ENCODE results near the gene SRSF9. TPM values are rescaled to one million over a fixed set of nuclear protein-coding genes. Genes with fewer than 3 reads are reported as not detected.

SRSF9 gene
- total RNA-seq, 1 experiment from 2014 or later, result 199 TPM

DNA sequence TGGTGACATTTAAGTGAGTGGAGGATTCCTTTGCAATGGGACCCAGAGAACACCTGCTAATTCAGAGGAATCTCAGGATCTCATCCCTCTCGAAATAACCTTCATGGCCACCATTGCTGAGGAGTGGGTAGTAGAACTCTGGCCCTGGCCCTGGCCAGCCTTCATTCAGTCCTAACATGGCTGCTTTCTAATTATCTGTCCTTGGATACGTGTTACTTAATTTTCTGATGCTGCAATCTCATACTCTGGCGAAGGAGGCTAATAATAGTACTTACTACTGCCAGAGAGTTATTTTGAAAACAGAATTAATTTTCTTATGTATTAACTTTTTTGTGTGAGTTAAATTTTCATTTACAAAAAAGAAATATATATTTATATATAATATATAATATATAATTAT is 43.8 kb downstream of the SRSF9 start:
- Histone ChIP-seq H3K27me3 (replicated peaks) (peaks cover 4% of the 10 kb centered on the region; the same call in 1 of the 2 replicates), H3K9me3 (replicated peaks) (peaks cover 4% of the 10 kb centered on the region; the same call in 1 of the 2 replicates), H3K27ac (no peak overlapping the region), H3K4me1 (replicated peaks) (no peaks in the 10 kb centered on the region), H3K36me3 (no peaks in the 10 kb centered on the region), H3K4me3 (no peak overlapping the region)
- DNase-seq (ENCODE audit: low read depth in 1 of 2, low spot score in 2 of 2), result no peak

DNA sequence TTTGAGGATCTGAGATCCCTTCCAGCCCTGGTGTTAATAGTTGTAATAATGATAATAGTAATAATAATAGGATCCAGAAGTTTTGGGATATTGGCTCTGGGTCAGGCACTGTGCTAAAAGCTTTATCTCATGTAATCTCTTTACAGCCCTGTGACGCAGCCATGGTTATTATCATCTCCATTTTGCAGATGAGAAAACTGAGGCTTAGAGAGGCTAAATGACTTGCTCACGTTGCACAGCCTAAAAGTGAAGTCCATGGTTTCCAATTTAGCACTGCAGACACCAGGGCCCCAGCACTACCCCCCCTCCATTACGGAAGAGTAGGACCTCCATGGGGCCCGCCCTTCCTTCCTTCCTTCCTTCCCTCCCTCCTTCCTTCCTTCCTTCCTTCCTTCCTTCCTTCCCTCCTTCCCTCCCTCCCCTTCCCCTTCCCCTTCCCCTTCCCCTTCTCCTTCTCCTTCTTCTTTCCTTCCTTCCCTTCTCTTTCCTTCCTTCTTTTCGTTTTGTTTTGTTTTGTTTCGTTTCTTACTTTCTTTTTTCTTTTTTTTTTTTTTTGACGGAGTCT is 46.6 kb downstream of the SRSF9 start:
- Histone ChIP-seq H3K4me1 (replicated peaks) (no peaks in the 10 kb centered on the region), H3K36me3 (no peaks in the 10 kb centered on the region), H3K4me3 (no peak overlapping the region), H3K9me3 (replicated peaks) (no peaks in the 10 kb centered on the region), H3K27me3 (replicated peaks) (peaks cover 16% of the 10 kb centered on the region), H3K27ac (no peak overlapping the region)
- DNase-seq (ENCODE audit: low read depth in 1 of 2, low spot score in 2 of 2), result no peak

DNA sequence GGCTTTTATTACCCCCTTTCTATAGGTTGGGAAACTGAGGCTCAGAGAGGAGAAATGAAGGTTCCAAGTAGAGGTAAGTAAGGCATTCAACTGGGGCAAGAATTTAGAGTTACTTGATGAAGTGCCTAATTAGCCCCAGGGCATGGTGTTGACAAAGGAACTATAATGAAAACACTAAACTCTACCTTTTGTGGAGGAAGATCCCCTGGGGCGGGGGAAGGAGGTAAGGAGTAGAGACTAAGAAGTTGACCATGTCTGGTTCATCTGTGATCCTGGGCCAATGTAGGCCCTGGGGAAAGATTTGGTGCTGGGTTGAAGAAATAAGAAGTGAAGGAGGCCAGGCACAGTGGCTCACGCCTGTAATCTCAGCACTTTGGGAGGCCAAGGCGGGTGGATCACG is 47.8 kb downstream of the SRSF9 start:
- no peak for DNase-seq (ENCODE audit: low read depth in 1 of 2, low spot score in 2 of 2)
- Histone ChIP-seq H3K4me1 (replicated peaks) (no peaks in the 10 kb centered on the region), H3K27me3 (replicated peaks) (peaks cover 16% of the 10 kb centered on the region), H3K36me3 (no peaks in the 10 kb centered on the region), H3K9me3 (replicated peaks) (no peaks in the 10 kb centered on the region), H3K27ac (no peak overlapping the region), H3K4me3 (no peak overlapping the region)

DNA sequence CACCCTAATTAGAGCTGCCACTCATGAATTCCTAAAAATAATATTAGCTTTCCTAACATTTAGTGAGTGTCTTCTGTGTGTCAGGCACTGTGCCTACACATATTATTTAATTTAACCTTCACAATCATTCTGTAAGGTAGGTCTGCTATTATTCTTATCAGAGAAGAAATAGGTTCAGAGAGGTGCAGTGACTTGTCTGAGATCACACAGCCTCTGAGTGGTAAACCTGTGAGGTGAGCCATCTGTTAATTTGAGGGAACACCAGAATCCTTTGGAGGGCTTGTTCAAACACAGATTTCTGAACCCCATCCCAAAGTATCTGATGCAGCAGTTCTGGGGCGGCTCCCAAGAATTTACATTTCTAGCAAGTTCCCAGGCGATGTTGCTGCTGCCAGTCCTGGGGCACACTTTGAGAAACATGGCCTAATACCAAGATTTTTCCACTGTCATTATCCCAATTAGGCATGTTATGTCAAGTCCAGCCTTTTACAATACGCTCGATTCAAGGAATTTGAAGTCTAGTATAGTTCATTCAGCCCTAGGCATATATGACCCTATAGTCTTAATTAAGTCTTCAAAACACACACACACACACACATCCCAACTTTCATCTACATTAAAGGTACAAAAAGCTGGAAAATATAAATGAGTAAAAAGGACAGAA is 51.5 kb downstream of the SRSF9 start:
- no peak for DNase-seq (ENCODE audit: low read depth in 1 of 2, low spot score in 2 of 2)
- peaks cover 16% of the 10 kb centered on the region for H3K27me3 ChIP-seq (replicated peaks)

DNA sequence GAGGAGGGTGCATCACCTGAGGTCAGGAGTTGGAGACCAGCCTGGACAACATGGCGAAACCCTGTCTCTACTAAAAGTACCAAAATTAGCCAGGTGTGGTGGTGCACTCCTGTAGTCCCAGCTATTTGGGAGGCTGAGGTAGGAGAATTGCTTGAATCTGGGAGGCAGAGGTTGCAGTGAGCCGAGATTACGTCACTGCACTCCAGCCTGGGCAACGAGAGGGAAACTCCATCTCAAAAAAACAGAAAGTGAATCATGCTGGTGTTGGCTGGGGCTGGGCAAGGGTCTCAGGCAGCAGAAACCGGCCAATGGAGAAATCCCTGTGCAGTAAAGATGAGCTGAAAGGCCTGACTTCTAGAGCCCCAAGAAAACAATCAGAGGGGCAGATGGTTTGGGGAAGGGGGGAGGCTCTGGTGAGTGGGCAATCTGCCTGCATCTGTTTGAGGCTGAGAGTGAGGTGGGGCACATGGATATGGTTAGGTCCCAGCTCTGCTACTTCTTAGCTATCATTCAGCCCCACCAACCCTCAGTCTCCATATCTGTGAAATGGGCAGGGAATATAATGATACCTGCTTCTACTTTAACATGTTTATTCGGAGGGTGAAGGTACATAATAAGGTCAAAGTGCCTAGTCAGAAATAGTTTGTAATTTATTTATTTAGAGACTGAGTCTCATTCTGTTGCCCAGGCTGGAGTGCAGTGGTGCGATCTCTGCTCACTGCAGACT is 52.9 kb downstream of the SRSF9 start:
- no peaks in the 10 kb centered on the region for H3K4me1 ChIP-seq (replicated peaks)
- H3K27ac ChIP-seq, result no peak overlapping the region
- H3K27me3 ChIP-seq (replicated peaks), result peaks cover 13% of the 10 kb centered on the region; the same call in 1 of the 2 replicates
- H3K36me3 ChIP-seq, result no peaks in the 10 kb centered on the region
- DNase-seq (ENCODE audit: low read depth in 1 of 2, low spot score in 2 of 2), result no peak
- H3K4me3 ChIP-seq, result no peak overlapping the region
- H3K9me3 ChIP-seq (replicated peaks), result no peaks in the 10 kb centered on the region

More for the DNA sequence above, 51.5 kb downstream of the SRSF9 start:
- Histone ChIP-seq H3K27ac (no peak overlapping the region), H3K4me3 (no peak overlapping the region), H3K36me3 (no peaks in the 10 kb centered on the region), H3K4me1 (replicated peaks) (no peaks in the 10 kb centered on the region), H3K9me3 (replicated peaks) (no peaks in the 10 kb centered on the region)

DNA sequence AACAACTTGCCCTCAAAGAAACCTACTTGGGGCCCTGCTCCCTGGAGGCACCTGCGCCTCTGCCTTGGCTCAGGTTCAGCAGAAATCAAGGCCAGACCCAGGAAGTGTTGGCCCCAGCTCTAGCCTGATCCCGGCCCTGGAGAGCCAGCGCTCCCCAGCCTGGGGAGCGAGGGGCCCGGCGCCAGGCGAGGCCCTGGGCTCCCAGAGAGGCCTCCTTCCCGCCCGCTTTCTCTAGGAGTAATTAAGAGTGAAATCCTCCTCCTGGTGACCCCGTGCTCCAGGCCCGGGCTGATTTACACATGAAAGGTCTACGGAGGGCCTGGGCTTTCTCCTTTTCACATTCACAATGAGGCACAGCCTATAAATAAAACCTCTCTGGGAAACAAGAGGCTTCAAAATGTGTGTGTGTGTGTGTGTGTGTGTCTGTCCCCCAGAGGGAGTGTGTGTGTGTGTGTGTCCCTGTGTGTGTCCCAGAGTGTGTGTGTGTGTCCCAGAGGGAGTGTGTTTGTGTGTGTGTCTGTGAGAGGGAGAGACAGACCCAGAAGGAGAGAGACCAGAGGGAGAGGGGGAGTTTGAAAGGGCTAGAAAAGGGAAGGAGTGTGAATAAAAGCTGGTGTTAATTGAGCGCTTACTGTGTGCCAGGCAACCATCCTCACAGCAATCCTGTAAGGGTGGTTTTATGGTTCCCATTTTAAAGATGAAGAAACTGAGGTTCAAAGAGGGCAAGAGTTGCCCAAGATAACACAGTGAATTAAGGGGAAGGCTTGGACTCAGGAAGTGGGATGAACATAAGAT is 55.5 kb downstream of the SRSF9 start:
- no peak for DNase-seq (ENCODE audit: low read depth in 1 of 2, low spot score in 2 of 2)
- no peaks in the 10 kb centered on the region for H3K9me3 ChIP-seq (replicated peaks)
- no peak overlapping the region for H3K4me3 ChIP-seq
- no peak overlapping the region for H3K27ac ChIP-seq
- peaks cover 4% of the 10 kb centered on the region; the same call in 1 of the 2 replicates for H3K27me3 ChIP-seq (replicated peaks)
- no peaks in the 10 kb centered on the region for H3K36me3 ChIP-seq
- no peaks in the 10 kb centered on the region for H3K4me1 ChIP-seq (replicated peaks)

DNA sequence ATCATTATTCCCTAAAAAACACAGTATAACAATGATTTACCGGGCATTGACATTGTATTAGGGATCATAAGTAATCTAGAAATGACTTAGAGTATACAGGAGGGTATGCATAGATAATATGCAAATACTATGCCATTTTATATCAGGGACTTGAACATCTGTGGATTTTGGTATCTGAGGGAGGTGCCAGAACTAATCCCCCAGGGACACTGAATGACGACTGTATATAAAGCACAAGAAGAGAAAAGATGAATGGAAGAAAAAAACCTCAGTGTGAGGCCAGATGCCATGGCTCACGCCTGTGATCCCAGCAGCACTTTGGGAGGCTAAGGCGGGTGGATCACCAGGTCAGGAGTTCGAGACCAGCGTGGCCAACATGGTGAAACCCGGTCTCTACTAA is 57.1 kb downstream of the SRSF9 start:
- H3K4me1 ChIP-seq (replicated peaks), result no peaks in the 10 kb centered on the region
- H3K4me3 ChIP-seq, result no peak overlapping the region
- H3K27ac ChIP-seq, result no peak overlapping the region
- no peaks in the 10 kb centered on the region for H3K9me3 ChIP-seq (replicated peaks)
- DNase-seq (ENCODE audit: low read depth in 1 of 2, low spot score in 2 of 2), result no peak
- no peaks in the 10 kb centered on the region for H3K36me3 ChIP-seq
- H3K27me3 ChIP-seq (replicated peaks), result no peaks in the 10 kb centered on the region

Other genes with a start within 250 kb of the SRSF9 start
- 26.4 and 44.2 TPM in 2 replicates for gene PXN, start 204.0 kb downstream of the SRSF9 start, total RNA-seq (2014; rRNA removed; shearing (Covaris generic))
- under 0.01 TPM in 2 replicates for gene RNU4-2, start 177.8 kb downstream of the SRSF9 start, total RNA-seq (2014; rRNA removed; shearing (Covaris generic))
- gene RNU4-1, start 176.5 kb downstream of the SRSF9 start, total RNA-seq (2014; rRNA removed; shearing (Covaris generic)), result under 0.01 TPM in 2 replicates
- gene SIRT4, start 167.4 kb downstream of the SRSF9 start, total RNA-seq (2014; rRNA removed; shearing (Covaris generic)), result 0.60 and 1.5 TPM in 2 replicates
- gene PLA2G1B, start 142.0 kb downstream of the SRSF9 start, total RNA-seq (2014; rRNA removed; shearing (Covaris generic)), result not detected in 2 replicates
- gene MSI1, start 100.6 kb downstream of the SRSF9 start, total RNA-seq (2014; rRNA removed; shearing (Covaris generic)), result not detected in 2 replicates
- 529 and 935 TPM in 2 replicates for gene COX6A1, start 31.6 kb downstream of the SRSF9 start, total RNA-seq (2014; rRNA removed; shearing (Covaris generic))
- 41.3 and 44.8 TPM in 2 replicates for gene TRIAP1, start 23.4 kb downstream of the SRSF9 start, total RNA-seq (2014; rRNA removed; shearing (Covaris generic))
- 16.3 and 20.2 TPM in 2 replicates for gene GATC, start 23.3 kb downstream of the SRSF9 start, total RNA-seq (2014; rRNA removed; shearing (Covaris generic))
- gene DYNLL1, start 26.4 kb upstream of the SRSF9 start, total RNA-seq (2014; rRNA removed; shearing (Covaris generic)), result 251 and 497 TPM in 2 replicates
- gene COQ5, start 59.4 kb upstream of the SRSF9 start, total RNA-seq (2014; rRNA removed; shearing (Covaris generic)), result 42.3 and 47.8 TPM in 2 replicates
- 45.3 and 54.7 TPM in 2 replicates for gene RNF10, start 64.6 kb upstream of the SRSF9 start, total RNA-seq (2014; rRNA removed; shearing (Covaris generic))
- 44.8 and 49.7 TPM in 2 replicates for gene POP5, start 111.7 kb upstream of the SRSF9 start, total RNA-seq (2014; rRNA removed; shearing (Covaris generic))
- not detected in 2 replicates for gene CABP1, start 170.9 kb upstream of the SRSF9 start, total RNA-seq (2014; rRNA removed; shearing (Covaris generic))
- gene MLEC, start 217.4 kb upstream of the SRSF9 start, total RNA-seq (2014; rRNA removed; shearing (Covaris generic)), result 70.0 and 84.6 TPM in 2 replicates
- 4.7 and 6.9 TPM in 2 replicates for gene UNC119B, start 240.7 kb upstream of the SRSF9 start, total RNA-seq (2014; rRNA removed; shearing (Covaris generic))

All from SJSA1 (cell line).